ENCODE results near the gene C19orf67. TPM values are rescaled to one million over a fixed set of nuclear protein-coding genes. Genes with fewer than 3 reads are reported as not detected.

C19orf67 gene
- total RNA-seq, 1 experiment from 2014 or later, result not detected

DNA sequence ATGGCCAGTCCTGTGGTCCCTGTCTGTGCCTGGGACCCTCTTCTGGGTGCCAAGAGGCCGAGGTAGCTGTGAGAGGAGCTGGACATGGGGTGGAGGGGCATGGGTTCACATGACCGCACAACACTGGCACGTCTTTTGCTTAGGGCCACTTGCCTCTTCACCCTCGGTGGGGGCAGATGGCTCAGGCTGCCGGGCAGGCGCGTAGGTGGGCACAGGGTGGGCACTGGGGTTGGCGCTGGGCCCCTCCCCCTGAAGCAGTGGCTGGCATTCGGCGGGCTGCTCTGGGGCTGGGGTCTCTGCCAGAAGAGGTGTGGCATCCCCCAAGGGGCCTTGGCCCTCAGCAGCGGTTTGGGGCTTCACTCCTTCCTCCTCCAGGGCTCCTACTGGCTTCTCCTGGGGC, 32.1 kb downstream of the C19orf67 start:
- DNase-seq, result no peak
- H3K36me3 ChIP-seq (ENCODE audit: low read depth, low read length), result peaks cover 3% of the 10 kb centered on the region
- no peaks in the 10 kb centered on the region for H3F3A ChIP-seq (ENCODE audit: low read length, unreplicated experiment)
- H3K9me3 ChIP-seq (ENCODE audit: low read length), result peaks cover under 1% of the 10 kb centered on the region; the same call in 1 of the 2 replicates
- ChIA-PET POLR2A (ENCODE audit: unreplicated experiment) (no interaction called here), CTCF (no interaction called here)
- no TSS peak for BruUV-seq (replicated peaks)
- no peak overlapping the region for H3K9ac ChIP-seq (ENCODE audit: low read length)
- H3K9me2 ChIP-seq (replicated peaks; ENCODE audit: low read length), result no peaks in the 10 kb centered on the region
- H3K4me1 ChIP-seq (ENCODE audit: insufficient read depth, low read length), result peaks cover 8% of the 10 kb centered on the region
- no peaks in the 10 kb centered on the region for H4K20me1 ChIP-seq (ENCODE audit: low read length)
- no peaks in the 10 kb centered on the region for H3K79me2 ChIP-seq (ENCODE audit: low read length)
- H3K27me3 ChIP-seq (ENCODE audit: low read length), result no peaks in the 10 kb centered on the region
- H3K4me3 ChIP-seq (ENCODE audit: low read length), result no peak overlapping the region
- ATAC-seq, result no peak
- H2AFZ ChIP-seq (ENCODE audit: low read length), result no peak overlapping the region
- TF ChIP-seq, protein P1, sequence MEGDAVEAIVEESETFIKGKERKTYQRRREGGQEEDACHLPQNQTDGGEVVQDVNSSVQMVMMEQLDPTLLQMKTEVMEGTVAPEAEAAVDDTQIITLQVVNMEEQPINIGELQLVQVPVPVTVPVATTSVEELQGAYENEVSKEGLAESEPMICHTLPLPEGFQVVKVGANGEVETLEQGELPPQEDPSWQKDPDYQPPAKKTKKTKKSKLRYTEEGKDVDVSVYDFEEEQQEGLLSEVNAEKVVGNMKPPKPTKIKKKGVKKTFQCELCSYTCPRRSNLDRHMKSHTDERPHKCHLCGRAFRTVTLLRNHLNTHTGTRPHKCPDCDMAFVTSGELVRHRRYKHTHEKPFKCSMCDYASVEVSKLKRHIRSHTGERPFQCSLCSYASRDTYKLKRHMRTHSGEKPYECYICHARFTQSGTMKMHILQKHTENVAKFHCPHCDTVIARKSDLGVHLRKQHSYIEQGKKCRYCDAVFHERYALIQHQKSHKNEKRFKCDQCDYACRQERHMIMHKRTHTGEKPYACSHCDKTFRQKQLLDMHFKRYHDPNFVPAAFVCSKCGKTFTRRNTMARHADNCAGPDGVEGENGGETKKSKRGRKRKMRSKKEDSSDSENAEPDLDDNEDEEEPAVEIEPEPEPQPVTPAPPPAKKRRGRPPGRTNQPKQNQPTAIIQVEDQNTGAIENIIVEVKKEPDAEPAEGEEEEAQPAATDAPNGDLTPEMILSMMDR (conservative IDR thresholded peaks at IDR 0.05; ENCODE audit: low read depth, low read length), result no peak
- no peak for TF ChIP-seq EZH2phosphoT487 (IDR thresholded peaks at IDR 0.05; ENCODE audit: borderline replicate concordance, low read length)
- no peak for TF ChIP-seq EZH2 (IDR thresholded peaks at IDR 0.05; ENCODE audit: low read length, unreplicated experiment)
- intact Hi-C loops (cut with micrococcal nuclease), result no loop called here
- no peak overlapping the region for H3K4me2 ChIP-seq (ENCODE audit: low read length)
- H3K27ac ChIP-seq (ENCODE audit: low read length), result no peak overlapping the region

DNA sequence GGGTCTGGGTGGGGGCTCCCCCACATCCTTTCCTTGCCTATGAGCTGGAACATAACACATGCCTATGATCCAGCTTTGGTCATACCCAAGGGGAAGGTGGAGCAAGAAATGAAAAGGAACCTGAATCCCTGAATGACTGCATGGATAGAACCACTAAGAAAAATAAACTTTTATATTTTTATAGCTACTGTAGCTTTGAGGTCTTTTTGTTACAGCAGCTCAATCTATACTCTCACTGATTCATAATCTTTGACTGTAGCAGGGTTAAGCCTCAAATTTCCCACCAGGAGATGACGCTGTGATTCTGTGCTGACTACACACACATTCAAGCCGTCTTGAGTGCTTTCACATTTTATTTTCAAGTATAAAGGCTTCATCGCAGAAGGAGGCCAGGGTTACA, 32.6 kb downstream of the C19orf67 start:
- Histone ChIP-seq H3K27ac (ENCODE audit: low read length) (no peak overlapping the region), H3K9me2 (replicated peaks; ENCODE audit: low read length) (no peaks in the 10 kb centered on the region), H3F3A (ENCODE audit: low read length, unreplicated experiment) (no peaks in the 10 kb centered on the region), H3K36me3 (ENCODE audit: low read depth, low read length) (peaks cover 6% of the 10 kb centered on the region), H3K9me3 (ENCODE audit: low read length) (peaks cover 4% of the 10 kb centered on the region; the same call in 1 of the 2 replicates), H3K27me3 (ENCODE audit: low read length) (no peaks in the 10 kb centered on the region), H3K4me3 (ENCODE audit: low read length) (no peak overlapping the region), H2AFZ (ENCODE audit: low read length) (no peak overlapping the region), H3K9ac (ENCODE audit: low read length) (no peak overlapping the region), H4K20me1 (ENCODE audit: low read length) (no peaks in the 10 kb centered on the region), H3K4me2 (ENCODE audit: low read length) (no peak overlapping the region), H3K79me2 (ENCODE audit: low read length) (no peaks in the 10 kb centered on the region), H3K4me1 (ENCODE audit: insufficient read depth, low read length) (peaks cover 4% of the 10 kb centered on the region)
- no peak for TF ChIP-seq EZH2phosphoT487 (IDR thresholded peaks at IDR 0.05; ENCODE audit: borderline replicate concordance, low read length)
- no peak for TF ChIP-seq EZH2 (IDR thresholded peaks at IDR 0.05; ENCODE audit: low read length, unreplicated experiment)
- TF ChIP-seq, protein P1 (conservative IDR thresholded peaks at IDR 0.05; ENCODE audit: low read depth, low read length), result no peak
- intact Hi-C loops (cut with micrococcal nuclease), result no loop called here
- ChIA-PET POLR2A (ENCODE audit: unreplicated experiment) (no interaction called here), CTCF (no interaction called here)
- ATAC-seq (no peak), DNase-seq (no peak)
- BruUV-seq (replicated peaks), result no TSS peak

DNA sequence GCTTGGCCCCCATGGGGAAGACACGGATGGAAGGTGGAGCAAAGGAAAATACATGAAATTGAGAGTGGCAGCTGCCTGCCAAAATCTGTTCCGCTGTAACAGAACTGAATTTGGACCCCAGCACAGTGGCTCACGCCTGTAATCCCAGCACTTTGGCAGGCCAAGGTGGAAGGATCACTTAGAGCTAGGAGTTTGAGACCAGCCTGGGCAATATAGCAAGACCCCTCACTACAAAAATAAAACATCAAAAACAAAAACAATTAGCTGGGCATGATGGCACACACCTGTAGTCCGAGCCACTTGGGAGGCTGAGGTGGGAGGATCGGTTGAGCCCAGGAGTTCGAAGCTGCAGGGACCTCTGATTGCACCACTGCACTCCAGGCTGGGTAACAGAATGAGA, 33.1 kb downstream of the C19orf67 start:
- CTCF ChIA-PET, result no interaction called here
- BruUV-seq (replicated peaks), result TSS peak; percentile 44

More for the DNA sequence above, 33.1 kb downstream of the C19orf67 start:
- H3K27me3 ChIP-seq (ENCODE audit: low read length), result no peaks in the 10 kb centered on the region
- no peak overlapping the region for H3K9ac ChIP-seq (ENCODE audit: low read length)
- TF ChIP-seq EZH2 (IDR thresholded peaks at IDR 0.05; ENCODE audit: low read length, unreplicated experiment), result no peak
- TF ChIP-seq EZH2phosphoT487 (IDR thresholded peaks at IDR 0.05; ENCODE audit: borderline replicate concordance, low read length), result no peak
- TF ChIP-seq, protein P1 (conservative IDR thresholded peaks at IDR 0.05; ENCODE audit: low read depth, low read length), result no peak
- no peak overlapping the region for H3K27ac ChIP-seq (ENCODE audit: low read length)
- intact Hi-C loops (cut with micrococcal nuclease), result no loop called here
- no peaks in the 10 kb centered on the region for H3K4me1 ChIP-seq (ENCODE audit: insufficient read depth, low read length)
- H3K9me3 ChIP-seq (ENCODE audit: low read length), result peaks cover 4% of the 10 kb centered on the region; the same call in 1 of the 2 replicates
- H4K20me1 ChIP-seq (ENCODE audit: low read length), result no peaks in the 10 kb centered on the region
- no peaks in the 10 kb centered on the region for H3K9me2 ChIP-seq (replicated peaks; ENCODE audit: low read length)
- POLR2A ChIA-PET (ENCODE audit: unreplicated experiment), result interaction anchor here (0.6 kb wide), 1 partner anchor 201 kb away, joined by 4 read pairs; no protein-coding TSS in a partner anchor
- H3F3A ChIP-seq (ENCODE audit: low read length, unreplicated experiment), result no peaks in the 10 kb centered on the region
- no peak overlapping the region for H3K4me2 ChIP-seq (ENCODE audit: low read length)
- DNase-seq, result no peak
- H3K36me3 ChIP-seq (ENCODE audit: low read depth, low read length), result peaks cover 6% of the 10 kb centered on the region
- no peak overlapping the region for H3K4me3 ChIP-seq (ENCODE audit: low read length)
- no peak for ATAC-seq
- no peaks in the 10 kb centered on the region for H3K79me2 ChIP-seq (ENCODE audit: low read length)
- no peak overlapping the region for H2AFZ ChIP-seq (ENCODE audit: low read length)
